Measurements from ENCODE around the gene EYS. TPM values are rescaled to one million over a fixed set of nuclear protein-coding genes. Genes with fewer than 3 reads are reported as not detected.
"Not testable (repeated sequence)": the region's sequence is repeated elsewhere in the genome, so short reads cannot be mapped to it uniquely, and the experiment has no call there.

EYS gene
- total RNA-seq, 1 donor from 2014 or later, result not detected

GRCh38 chr6:64034910-64035655 is 1671.9 kb downstream of the EYS start:
- H3K27me3 Mint-ChIP-seq, result no peaks in the 10 kb centered on the region
- H3K36me3 Mint-ChIP-seq (ENCODE audit: low read depth), result no peaks in the 10 kb centered on the region
- no peaks in the 10 kb centered on the region for H3K4me1 Mint-ChIP-seq
- H3K4me3 Mint-ChIP-seq, result no peak overlapping the region
- intact Hi-C loops (cut with micrococcal nuclease), result no loop called here
- DNase-seq, result no peak
- H3K27ac Mint-ChIP-seq, result no peak overlapping the region
- no peaks in the 10 kb centered on the region for H3K9me3 Mint-ChIP-seq

DNA sequence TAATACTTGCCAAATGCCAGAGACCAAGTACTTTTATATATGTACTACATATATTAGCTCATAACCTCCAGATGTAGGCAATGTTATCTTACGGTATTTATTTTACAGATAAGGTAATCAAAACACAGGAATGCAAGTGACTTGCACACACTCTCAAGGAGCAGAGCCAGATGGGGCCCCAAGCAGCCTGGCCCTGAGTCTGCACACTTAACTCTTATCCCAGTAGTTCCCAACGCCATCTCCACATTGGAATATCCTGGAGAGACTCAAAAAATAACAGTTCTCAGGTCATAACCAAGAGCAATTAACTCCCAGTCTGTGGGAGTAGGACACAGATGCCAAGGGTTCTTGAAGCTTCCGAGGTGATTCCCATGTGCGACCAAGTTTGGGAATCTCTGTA is 1672.7 kb downstream of the EYS start:
- Mint-ChIP-seq H3K9me3 (no peaks in the 10 kb centered on the region), H3K27ac (no peak overlapping the region), H3K4me1 (no peaks in the 10 kb centered on the region), H3K4me3 (no peak overlapping the region), H3K27me3 (no peaks in the 10 kb centered on the region), H3K36me3 (ENCODE audit: low read depth) (no peaks in the 10 kb centered on the region)
- intact Hi-C loops (cut with micrococcal nuclease), result no loop called here
- DNase-seq, result no peak

- intact Hi-C loops (cut with micrococcal nuclease); H3K9me3 Mint-ChIP-seq; H3K4me1 Mint-ChIP-seq; DNase-seq; H3K36me3 Mint-ChIP-seq (ENCODE audit: low read depth); H3K27me3 Mint-ChIP-seq; H3K4me3 Mint-ChIP-seq; H3K27ac Mint-ChIP-seq: not testable (repeated sequence)
Measured at GRCh38 chr6:64030950-64031618, 1675.9 kb downstream of the EYS start.

GRCh38 chr6:64023693-64024092 is 1683.3 kb downstream of the EYS start:
- DNase-seq, result no peak
- Mint-ChIP-seq H3K4me1 (no peaks in the 10 kb centered on the region), H3K9me3 (peaks cover 3% of the 10 kb centered on the region), H3K27me3 (no peaks in the 10 kb centered on the region), H3K36me3 (ENCODE audit: low read depth) (no peaks in the 10 kb centered on the region), H3K27ac (no peak overlapping the region), H3K4me3 (no peak overlapping the region)
- intact Hi-C loops (cut with micrococcal nuclease), result no loop called here

- Mint-ChIP-seq H3K36me3 (ENCODE audit: low read depth) (no peaks in the 10 kb centered on the region), H3K9me3 (no peaks in the 10 kb centered on the region), H3K4me3 (no peak overlapping the region), H3K27ac (no peak overlapping the region), H3K27me3 (no peaks in the 10 kb centered on the region), H3K4me1 (no peaks in the 10 kb centered on the region)
- intact Hi-C loops (cut with micrococcal nuclease), result no loop called here
- DNase-seq, result no peak
Measured at GRCh38 chr6:64014595-64014994, 1692.4 kb downstream of the EYS start.

DNA sequence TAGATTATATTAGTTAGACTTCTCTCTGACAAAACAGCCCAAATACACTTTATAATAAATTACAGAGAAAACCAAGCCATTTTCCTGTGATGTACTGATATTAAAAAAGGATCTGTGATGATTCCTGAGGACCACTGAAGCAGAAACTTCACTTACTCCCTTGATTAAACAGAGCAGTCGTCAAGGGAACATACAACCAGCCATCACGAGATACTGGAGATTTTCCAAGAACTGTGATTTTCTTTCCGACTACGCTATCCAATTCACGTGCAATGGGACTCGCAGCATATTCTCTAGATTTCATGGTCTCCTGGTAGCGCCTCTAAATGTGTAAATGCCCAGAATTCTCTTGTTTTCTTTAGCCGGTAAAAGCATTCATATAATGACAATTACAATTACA is 1694.0 kb downstream of the EYS start:
- no peak overlapping the region for H3K27ac Mint-ChIP-seq
- no peaks in the 10 kb centered on the region for H3K4me1 Mint-ChIP-seq
- DNase-seq, result no peak
- H3K9me3 Mint-ChIP-seq, result no peaks in the 10 kb centered on the region
- no peaks in the 10 kb centered on the region for H3K36me3 Mint-ChIP-seq (ENCODE audit: low read depth)
- no peak overlapping the region for H3K4me3 Mint-ChIP-seq
- no peaks in the 10 kb centered on the region for H3K27me3 Mint-ChIP-seq
- intact Hi-C loops (cut with micrococcal nuclease), result no loop called here

DNA sequence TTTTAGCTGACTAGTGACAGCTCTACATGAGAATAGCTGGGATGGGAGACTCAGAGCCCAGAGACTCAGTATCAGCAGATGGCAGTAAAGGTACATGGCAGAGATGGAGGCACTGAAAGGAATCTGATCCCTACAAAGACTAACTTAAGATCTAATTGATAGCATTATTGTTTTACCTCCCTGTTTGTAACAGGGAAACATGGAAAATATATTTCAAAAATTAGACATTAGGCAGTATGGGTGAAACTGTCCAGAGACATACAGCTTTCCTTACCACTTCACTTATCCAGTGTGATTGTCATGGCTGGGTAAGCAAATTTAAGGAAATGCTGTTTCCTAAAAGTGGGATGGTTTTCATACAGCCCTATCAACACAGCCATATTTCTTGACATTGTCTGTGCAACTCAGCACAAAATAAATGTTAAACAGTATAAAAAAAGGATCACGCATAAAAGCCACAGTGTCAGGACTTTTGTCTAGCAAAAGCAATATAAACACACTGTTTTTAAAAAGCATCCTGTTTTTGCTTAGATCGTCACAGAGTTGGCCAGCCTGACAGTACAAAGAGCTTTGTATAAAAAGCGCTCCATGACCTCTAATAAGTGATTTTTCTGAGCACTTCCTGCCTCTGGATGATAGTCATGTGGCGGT is 1694.5 kb downstream of the EYS start:
- no peak overlapping the region for H3K27ac Mint-ChIP-seq
- DNase-seq, result no peak
- H3K27me3 Mint-ChIP-seq, result no peaks in the 10 kb centered on the region
- no peaks in the 10 kb centered on the region for H3K9me3 Mint-ChIP-seq
- intact Hi-C loops (cut with micrococcal nuclease), result no loop called here
- no peak overlapping the region for H3K4me3 Mint-ChIP-seq
- H3K4me1 Mint-ChIP-seq, result no peaks in the 10 kb centered on the region
- no peaks in the 10 kb centered on the region for H3K36me3 Mint-ChIP-seq (ENCODE audit: low read depth)

DNA sequence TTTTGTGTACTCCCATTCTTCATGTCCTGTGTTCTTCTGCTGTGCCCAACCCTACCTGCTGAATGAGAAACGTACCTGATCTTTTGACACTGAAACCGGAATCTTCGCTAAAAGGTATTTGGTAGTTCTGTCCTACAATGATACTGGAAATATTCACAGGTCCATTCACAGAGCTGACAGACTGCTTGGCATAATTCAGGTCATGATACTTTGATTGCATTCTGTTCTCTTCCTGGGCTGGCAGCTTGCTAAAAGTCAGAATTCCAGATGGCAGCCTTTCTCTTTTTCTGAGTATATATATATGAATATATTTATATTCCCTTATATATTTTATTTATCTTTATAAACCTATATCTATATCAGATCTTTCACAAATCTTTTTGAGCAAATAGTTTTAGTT is 1696.4 kb downstream of the EYS start:
- Mint-ChIP-seq H3K27ac (no peak overlapping the region), H3K36me3 (ENCODE audit: low read depth) (no peaks in the 10 kb centered on the region), H3K4me3 (no peak overlapping the region), H3K27me3 (no peaks in the 10 kb centered on the region), H3K4me1 (no peaks in the 10 kb centered on the region), H3K9me3 (no peaks in the 10 kb centered on the region)
- intact Hi-C loops (cut with micrococcal nuclease), result no loop called here
- no peak for DNase-seq

DNA sequence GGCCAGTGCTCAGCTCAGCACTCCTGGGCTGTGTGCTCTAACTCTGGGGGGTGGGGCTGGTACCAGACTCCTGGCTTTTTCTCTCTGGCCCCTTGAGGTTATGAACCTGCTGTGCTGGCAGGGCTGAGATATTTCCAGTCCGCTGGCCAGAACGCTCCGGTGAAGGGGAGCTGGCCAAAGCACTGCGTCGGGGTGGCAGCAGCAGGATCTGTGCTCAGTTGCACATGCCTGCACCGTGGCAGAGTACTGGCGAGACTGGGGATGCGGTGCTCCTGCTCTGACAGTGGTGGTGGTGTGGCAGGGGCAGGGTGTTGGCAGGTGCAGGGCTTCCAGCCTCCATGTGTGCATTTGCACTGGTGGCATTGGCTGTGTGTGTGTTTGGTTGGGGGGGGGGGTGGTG is 1697.0 kb downstream of the EYS start:
- intact Hi-C loops (cut with micrococcal nuclease), result no loop called here
- no peak overlapping the region for H3K4me3 Mint-ChIP-seq
- H3K9me3 Mint-ChIP-seq, result no peaks in the 10 kb centered on the region
- H3K27me3 Mint-ChIP-seq, result no peaks in the 10 kb centered on the region
- no peaks in the 10 kb centered on the region for H3K36me3 Mint-ChIP-seq (ENCODE audit: low read depth)
- no peak for DNase-seq
- no peaks in the 10 kb centered on the region for H3K4me1 Mint-ChIP-seq
- no peak overlapping the region for H3K27ac Mint-ChIP-seq

DNA sequence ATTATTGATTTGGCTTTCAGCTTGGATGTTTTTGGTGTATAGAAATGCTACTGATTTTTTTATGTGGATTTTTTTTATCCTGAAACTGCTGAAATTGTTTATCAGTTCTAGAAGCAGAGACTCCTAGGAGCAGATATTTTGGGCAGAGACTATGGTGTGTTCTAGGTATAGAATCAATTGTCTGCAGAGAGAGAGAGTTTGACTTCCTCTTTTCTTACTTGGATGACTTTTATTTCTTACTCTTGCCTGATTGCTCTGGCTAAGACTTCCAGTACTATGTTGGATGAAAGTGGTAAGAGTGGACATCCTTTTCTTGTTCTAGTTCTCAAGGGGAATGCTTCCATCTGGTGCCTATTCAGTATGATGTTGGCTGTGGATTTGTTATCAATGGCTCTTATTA is 1700.8 kb downstream of the EYS start:
- DNase-seq, result no peak
- no peaks in the 10 kb centered on the region for H3K4me1 Mint-ChIP-seq
- intact Hi-C loops (cut with micrococcal nuclease), result no loop called here
- H3K4me3 Mint-ChIP-seq, result no peak overlapping the region
- no peaks in the 10 kb centered on the region for H3K27me3 Mint-ChIP-seq
- H3K27ac Mint-ChIP-seq, result no peak overlapping the region
- H3K36me3 Mint-ChIP-seq (ENCODE audit: low read depth), result no peaks in the 10 kb centered on the region
- peaks cover 3% of the 10 kb centered on the region for H3K9me3 Mint-ChIP-seq

GRCh38 chr6:64000818-64001491 is 1706.1 kb downstream of the EYS start:
- Mint-ChIP-seq H3K4me3 (no peak overlapping the region), H3K9me3 (peaks cover 3% of the 10 kb centered on the region), H3K36me3 (ENCODE audit: low read depth) (no peaks in the 10 kb centered on the region), H3K27me3 (no peaks in the 10 kb centered on the region), H3K27ac (no peak overlapping the region), H3K4me1 (no peaks in the 10 kb centered on the region)
- intact Hi-C loops (cut with micrococcal nuclease), result no loop called here
- DNase-seq, result no peak

DNA sequence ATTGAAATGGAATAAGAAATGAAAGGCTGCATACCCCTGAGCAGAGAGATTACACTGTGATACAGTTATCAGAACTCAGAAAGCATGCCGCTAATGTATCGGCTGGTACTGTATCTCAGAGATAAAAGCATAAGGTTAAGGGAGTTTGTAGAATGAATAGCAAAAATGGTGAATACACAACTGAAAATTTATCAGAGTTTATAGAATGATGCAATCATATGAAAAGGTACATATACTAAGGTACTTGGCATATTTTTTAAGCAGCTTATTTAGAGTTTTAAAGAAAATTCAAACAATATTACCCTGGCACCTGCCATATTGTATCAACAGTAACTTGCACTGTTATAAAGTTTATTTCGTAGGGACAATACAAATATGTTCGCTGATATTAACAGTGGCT is 1707.4 kb downstream of the EYS start:
- H3K27me3 Mint-ChIP-seq, result no peaks in the 10 kb centered on the region
- intact Hi-C loops (cut with micrococcal nuclease), result no loop called here
- no peak for DNase-seq
- no peak overlapping the region for H3K4me3 Mint-ChIP-seq
- no peak overlapping the region for H3K27ac Mint-ChIP-seq
- H3K4me1 Mint-ChIP-seq, result no peaks in the 10 kb centered on the region
- H3K9me3 Mint-ChIP-seq, result peaks cover 3% of the 10 kb centered on the region
- H3K36me3 Mint-ChIP-seq (ENCODE audit: low read depth), result no peaks in the 10 kb centered on the region

- peaks cover 3% of the 10 kb centered on the region for H3K9me3 Mint-ChIP-seq
Measured at GRCh38 chr6:63998991-63999390, 1708.0 kb downstream of the EYS start.

GRCh38 chr6:63997734-63998133 is 1709.3 kb downstream of the EYS start:
- intact Hi-C loops (cut with micrococcal nuclease), result no loop called here

More at GRCh38 chr6:63998991-63999390, 1708.0 kb downstream of the EYS start:
- intact Hi-C loops (cut with micrococcal nuclease), result no loop called here
- Mint-ChIP-seq H3K4me1 (no peaks in the 10 kb centered on the region), H3K27ac (no peak overlapping the region), H3K4me3 (no peak overlapping the region), H3K27me3 (no peaks in the 10 kb centered on the region), H3K36me3 (ENCODE audit: low read depth) (no peaks in the 10 kb centered on the region)
- no peak for DNase-seq

More at GRCh38 chr6:63997734-63998133, 1709.3 kb downstream of the EYS start:
- Mint-ChIP-seq H3K9me3 (peaks cover under 1% of the 10 kb centered on the region), H3K4me1 (no peaks in the 10 kb centered on the region), H3K4me3 (no peak overlapping the region), H3K27ac (no peak overlapping the region), H3K27me3 (no peaks in the 10 kb centered on the region), H3K36me3 (ENCODE audit: low read depth) (no peaks in the 10 kb centered on the region)
- no peak for DNase-seq
